Measurements from ENCODE around the gene AREL1. TPM values are rescaled to one million over a fixed set of nuclear protein-coding genes. Genes with fewer than 3 reads are reported as not detected.

The AREL1 gene
- total RNA-seq, 2 experiments from 2014 or later, result 30.6 to 35.9 TPM

DNA sequence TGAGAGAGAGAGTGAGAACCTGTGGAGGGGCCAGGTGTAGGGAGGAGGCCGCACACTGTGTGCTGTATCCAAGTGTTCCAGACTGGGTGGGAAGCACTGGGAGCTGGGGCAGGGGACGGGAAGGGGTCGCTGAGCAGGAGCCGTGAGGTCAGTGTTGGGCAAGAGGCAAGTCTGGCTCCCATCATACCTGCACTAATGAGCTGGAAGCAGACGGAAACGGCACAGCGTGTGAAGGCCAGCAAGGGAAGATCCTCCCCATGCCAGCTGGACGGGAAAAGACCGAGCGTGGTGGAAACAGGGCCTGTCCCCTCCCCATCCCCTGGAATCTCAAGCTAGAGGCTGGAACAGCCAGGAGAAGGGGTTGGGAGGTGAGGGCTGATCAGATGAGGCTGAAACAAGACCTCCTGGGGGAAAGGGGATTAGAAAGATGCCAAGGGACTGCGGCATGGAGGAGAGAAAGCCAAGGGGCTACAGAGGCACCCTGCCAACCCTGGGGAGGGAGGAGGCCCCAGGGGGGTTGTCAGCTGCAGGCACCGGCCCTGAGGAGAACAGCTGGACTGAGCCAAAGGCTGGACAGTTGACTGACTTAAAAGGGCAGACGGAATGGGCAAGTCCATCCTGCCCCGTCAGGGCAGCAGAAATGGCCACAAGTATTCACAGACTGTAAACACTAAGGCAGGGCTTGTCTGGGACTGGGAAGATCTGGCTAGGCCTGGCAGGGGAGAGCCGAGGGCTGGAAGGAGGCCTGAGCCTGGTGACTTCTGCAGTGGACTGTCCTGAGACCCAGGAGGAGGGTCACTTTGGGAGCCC is 81.8 kb downstream of the AREL1 start:
- Mint-ChIP-seq H3K9me3 (no peaks in the 10 kb centered on the region), H3K27ac (no peak overlapping the region), H3K4me3 (no peak overlapping the region), H3K27me3 (peaks cover 3% of the 10 kb centered on the region), H3K4me1 (ENCODE audit: low read depth) (no peaks in the 10 kb centered on the region), H3K36me3 (ENCODE audit: low read depth) (no peaks in the 10 kb centered on the region)
- Histone ChIP-seq H3K9me3 (ENCODE audit: control insufficient read depth in 1 of 2, insufficient read depth in 1 of 2, low read length in 2 of 2) (no peaks in the 10 kb centered on the region), H3K27me3 (ENCODE audit: control insufficient read depth in 1 of 2, insufficient read depth in 2 of 2, low read length in 2 of 2) (no peaks in the 10 kb centered on the region), H3K4me3 (ENCODE audit: low read length) (no peak overlapping the region), H3K4me1 (ENCODE audit: insufficient read depth, low read length) (no peaks in the 10 kb centered on the region), H3K36me3 (ENCODE audit: insufficient read depth, low read length) (no peaks in the 10 kb centered on the region), H3K27ac (ENCODE audit: low read depth in 1 of 2, low read length in 2 of 2) (no peak overlapping the region)
- ChIA-PET CTCF (no interaction called here), POLR2A (no interaction called here)
- intact Hi-C loops (cut with DNase I, micrococcal nuclease), result no loop called here
- TF ChIP-seq, protein P1, sequence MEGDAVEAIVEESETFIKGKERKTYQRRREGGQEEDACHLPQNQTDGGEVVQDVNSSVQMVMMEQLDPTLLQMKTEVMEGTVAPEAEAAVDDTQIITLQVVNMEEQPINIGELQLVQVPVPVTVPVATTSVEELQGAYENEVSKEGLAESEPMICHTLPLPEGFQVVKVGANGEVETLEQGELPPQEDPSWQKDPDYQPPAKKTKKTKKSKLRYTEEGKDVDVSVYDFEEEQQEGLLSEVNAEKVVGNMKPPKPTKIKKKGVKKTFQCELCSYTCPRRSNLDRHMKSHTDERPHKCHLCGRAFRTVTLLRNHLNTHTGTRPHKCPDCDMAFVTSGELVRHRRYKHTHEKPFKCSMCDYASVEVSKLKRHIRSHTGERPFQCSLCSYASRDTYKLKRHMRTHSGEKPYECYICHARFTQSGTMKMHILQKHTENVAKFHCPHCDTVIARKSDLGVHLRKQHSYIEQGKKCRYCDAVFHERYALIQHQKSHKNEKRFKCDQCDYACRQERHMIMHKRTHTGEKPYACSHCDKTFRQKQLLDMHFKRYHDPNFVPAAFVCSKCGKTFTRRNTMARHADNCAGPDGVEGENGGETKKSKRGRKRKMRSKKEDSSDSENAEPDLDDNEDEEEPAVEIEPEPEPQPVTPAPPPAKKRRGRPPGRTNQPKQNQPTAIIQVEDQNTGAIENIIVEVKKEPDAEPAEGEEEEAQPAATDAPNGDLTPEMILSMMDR (IDR thresholded peaks at IDR 0.05), result no peak
- ATAC-seq (ENCODE audit: poor library complexity), result no peak
- no peak for DNase-seq

DNA sequence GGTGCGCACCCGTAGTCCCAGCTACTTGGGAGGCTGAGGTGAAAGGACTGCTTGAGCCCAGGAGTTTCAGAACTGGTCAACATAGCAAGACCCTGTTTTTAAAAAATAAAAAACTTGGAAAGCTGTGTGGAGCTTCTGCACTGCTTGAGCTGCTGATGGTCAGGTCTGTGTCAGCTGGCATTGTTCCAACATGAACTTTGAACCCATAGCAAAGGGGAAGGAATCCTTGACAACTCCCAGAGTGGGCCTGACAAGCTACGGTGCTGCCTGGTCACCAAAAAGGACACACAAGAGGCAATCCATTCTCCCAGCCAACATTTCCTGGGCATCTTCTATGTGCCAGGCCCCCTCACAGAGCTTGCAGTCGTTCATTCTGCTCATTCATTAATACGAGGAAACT is 84.5 kb downstream of the AREL1 start:
- CTCF ChIA-PET, result interaction anchor here (0.9 to 1.4 kb wide), 2 partner anchors 16 to 20 kb away, joined by 3 to 6 read pairs; partner anchors contain the start of gene LTBP2
- no peaks in the 10 kb centered on the region for H3K4me1 Mint-ChIP-seq (ENCODE audit: low read depth)
- no peaks in the 10 kb centered on the region for H3K4me1 ChIP-seq (ENCODE audit: insufficient read depth, low read length)
- POLR2A ChIA-PET, result interaction anchor here (2.9 kb wide), 1 partner anchor 10 kb away, joined by 11 read pairs; no protein-coding TSS in a partner anchor
- no peaks in the 10 kb centered on the region for H3K27me3 ChIP-seq (ENCODE audit: control insufficient read depth in 1 of 2, insufficient read depth in 2 of 2, low read length in 2 of 2)
- H3K4me3 ChIP-seq (ENCODE audit: low read length), result no peak overlapping the region
- no peaks in the 10 kb centered on the region for H3K36me3 Mint-ChIP-seq (ENCODE audit: low read depth)
- H3K36me3 ChIP-seq (ENCODE audit: insufficient read depth, low read length), result no peaks in the 10 kb centered on the region
- TF ChIP-seq, protein P1 (IDR thresholded peaks at IDR 0.05), result no peak
- H3K4me3 Mint-ChIP-seq, result no peak overlapping the region
- DNase-seq, result no peak
- H3K9me3 ChIP-seq (ENCODE audit: control insufficient read depth in 1 of 2, insufficient read depth in 1 of 2, low read length in 2 of 2), result no peaks in the 10 kb centered on the region
- H3K9me3 Mint-ChIP-seq, result no peaks in the 10 kb centered on the region
- H3K27ac Mint-ChIP-seq, result no peak overlapping the region
- intact Hi-C loops (cut with DNase I, micrococcal nuclease), result no loop called here
- H3K27ac ChIP-seq (ENCODE audit: low read depth in 1 of 2, low read length in 2 of 2), result no peak overlapping the region
- no peaks in the 10 kb centered on the region for H3K27me3 Mint-ChIP-seq
- ATAC-seq (ENCODE audit: poor library complexity), result no peak

DNA sequence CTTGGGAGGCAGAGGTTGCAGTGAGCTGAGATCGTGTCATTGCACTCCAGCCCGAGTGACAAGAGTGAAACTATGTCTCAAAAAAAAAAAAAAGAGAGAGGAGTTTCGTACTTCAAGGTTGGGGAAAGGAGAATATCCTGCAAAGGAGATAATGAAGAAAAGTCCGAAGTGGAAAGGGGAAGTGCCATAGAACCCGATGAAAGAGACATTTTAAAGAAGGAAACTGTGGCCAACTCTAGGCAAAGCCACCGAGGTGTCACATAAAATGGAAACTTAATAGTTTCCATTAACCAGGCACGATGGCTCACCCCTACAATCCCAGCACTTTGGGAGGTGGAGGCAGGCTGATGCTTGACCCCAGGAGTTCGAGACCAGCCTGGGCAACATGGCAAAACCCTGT is 85.8 kb downstream of the AREL1 start:
- ATAC-seq (ENCODE audit: poor library complexity) (no peak), DNase-seq (no peak)
- Histone ChIP-seq H3K27me3 (ENCODE audit: control insufficient read depth in 1 of 2, insufficient read depth in 2 of 2, low read length in 2 of 2) (no peaks in the 10 kb centered on the region), H3K36me3 (ENCODE audit: insufficient read depth, low read length) (no peaks in the 10 kb centered on the region), H3K4me1 (ENCODE audit: insufficient read depth, low read length) (no peaks in the 10 kb centered on the region), H3K4me3 (ENCODE audit: low read length) (no peak overlapping the region), H3K9me3 (ENCODE audit: control insufficient read depth in 1 of 2, insufficient read depth in 1 of 2, low read length in 2 of 2) (no peaks in the 10 kb centered on the region), H3K27ac (ENCODE audit: low read depth in 1 of 2, low read length in 2 of 2) (no peak overlapping the region)
- TF ChIP-seq, protein P1 (IDR thresholded peaks at IDR 0.05), result no peak
- intact Hi-C loops (cut with DNase I, micrococcal nuclease), result no loop called here
- Mint-ChIP-seq H3K36me3 (ENCODE audit: low read depth) (no peaks in the 10 kb centered on the region), H3K9me3 (no peaks in the 10 kb centered on the region), H3K27ac (no peak overlapping the region), H3K4me1 (ENCODE audit: low read depth) (no peaks in the 10 kb centered on the region), H3K27me3 (no peaks in the 10 kb centered on the region), H3K4me3 (no peak overlapping the region)
- CTCF ChIA-PET, result interaction anchor here (0.6 to 1.4 kb wide), 2 partner anchors 14 to 530 kb away, joined by 3 to 4 read pairs; no protein-coding TSS in a partner anchor
- POLR2A ChIA-PET, result interaction anchor here (2.9 kb wide), 1 partner anchor 9 kb away, joined by 11 read pairs; no protein-coding TSS in a partner anchor

Data from CD4-positive, alpha-beta T cell (primary cell).